Measurements from ENCODE around the gene GPR17. TPM values are rescaled to one million over a fixed set of nuclear protein-coding genes. Genes with fewer than 3 reads are reported as not detected.

GPR17 gene
- total RNA-seq, 1 donor from 2014 or later: not detected

DNA sequence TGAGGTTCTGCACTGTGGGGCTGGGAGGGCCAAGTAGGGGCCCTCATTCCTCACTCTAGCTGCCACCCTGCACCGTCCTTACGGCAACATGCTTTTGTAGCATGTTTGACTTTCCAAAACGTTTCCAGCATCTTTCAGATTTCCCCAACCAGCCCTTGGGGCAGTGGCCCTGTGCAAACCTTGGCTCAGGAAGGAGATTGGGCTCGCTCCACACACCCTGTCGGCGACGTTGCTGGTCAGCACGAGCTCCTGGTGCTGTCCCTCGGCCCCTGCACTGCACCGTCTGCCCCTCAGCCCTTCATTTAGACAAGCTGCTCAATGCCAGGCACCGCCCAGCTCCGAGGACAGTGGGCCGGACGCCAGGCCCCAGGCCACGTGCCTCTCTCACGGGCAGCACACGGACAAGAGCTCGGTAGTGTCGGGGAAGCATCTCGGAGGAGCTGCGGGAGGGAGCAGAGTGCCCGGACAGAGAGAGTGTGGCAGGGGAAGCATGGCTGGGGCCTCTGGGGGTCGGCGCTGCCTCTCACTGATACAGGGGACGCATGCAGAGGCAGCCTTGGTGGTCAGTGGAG, 6.9 kb downstream of the GPR17 start:
- no peak for DNase-seq (ENCODE audit: low spot score)

DNA sequence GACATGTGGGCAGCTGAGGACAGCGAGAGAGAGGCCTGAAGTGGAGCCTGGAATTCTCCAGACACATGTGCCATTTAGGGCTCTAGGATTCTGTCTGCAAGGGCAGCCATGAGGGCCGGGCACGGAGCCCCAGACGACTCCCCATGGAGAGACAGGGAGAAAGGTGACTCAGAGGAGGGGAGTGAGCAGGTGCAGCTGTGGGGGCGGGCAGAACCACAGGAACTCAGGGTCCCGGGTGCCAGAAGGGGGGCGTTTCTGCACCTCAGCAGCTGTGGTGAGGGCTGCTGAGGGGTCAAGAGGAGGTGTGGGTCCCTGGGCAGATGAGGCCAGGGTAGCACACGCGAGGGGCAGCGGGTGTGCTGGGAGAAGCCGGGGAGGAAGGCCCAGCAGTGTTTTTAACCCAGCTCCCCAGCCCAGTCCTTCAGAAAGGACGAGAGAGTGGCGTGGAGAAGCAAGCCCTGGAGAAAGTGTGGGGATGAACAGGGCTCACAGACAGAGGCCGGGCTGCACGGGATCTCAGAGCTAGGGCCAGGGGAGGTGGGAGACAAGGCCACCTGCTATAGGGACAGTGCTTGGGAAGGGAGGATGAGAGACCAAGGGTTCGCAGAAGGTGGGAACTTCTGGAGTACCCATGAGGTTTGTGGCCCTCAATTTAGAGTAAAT, 7.6 kb downstream of the GPR17 start:
- DNase-seq (ENCODE audit: low spot score): no peak

DNA sequence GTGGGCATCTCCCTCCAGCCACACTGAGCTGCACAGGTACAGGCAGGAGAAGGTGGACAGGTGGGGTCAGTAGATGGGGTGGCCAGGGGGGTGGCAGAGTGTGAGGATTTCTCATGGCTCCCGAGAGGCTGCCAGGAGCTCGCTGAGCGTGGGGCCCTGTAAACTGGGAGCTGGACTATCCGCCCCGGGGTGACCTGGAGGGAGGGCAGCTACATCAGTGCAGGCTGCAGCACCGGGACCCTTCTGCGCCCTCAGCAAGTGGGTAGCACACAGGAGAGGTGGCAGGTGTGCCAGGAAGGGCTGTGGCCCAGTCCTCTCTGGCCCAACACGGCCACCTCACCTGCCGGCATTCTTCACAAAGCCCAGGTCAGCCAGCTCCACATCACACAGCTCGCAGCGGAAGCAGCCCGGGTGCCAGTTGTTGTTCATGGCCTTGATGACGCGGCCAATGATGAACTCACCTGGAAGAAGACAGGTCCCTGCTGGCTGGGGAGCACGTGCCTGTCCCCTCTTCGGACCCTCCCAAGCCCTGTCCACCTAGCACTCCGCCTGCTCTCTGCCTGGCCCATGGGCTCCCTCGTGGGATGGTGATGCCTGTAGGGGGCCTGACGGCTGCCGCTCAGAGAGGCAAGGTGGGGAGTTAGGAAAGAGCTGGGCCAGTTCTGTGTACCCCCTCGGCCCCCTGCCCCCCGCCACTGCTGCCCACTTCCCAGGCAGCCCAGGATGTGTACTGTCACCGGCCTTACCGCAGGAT, 8.3 kb downstream of the GPR17 start:
- DNase-seq (ENCODE audit: low spot score): no peak

DNA sequence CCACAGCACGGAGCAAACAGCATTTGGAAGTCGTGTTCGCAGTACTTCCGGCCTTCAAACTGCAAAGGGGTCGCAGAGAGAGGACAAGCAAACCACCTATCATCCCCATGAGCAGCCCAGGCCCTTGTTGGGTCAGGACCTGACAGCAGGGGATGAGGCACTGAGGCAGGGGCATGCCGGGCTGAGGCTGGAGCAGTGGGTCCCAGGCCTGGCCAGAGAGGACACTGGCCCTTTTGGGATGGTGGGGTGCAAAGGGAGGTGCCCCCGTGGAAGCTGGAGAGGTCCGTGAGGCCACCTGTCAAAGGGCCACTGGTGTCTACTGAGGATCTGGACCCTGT, 8.9 kb downstream of the GPR17 start:
- no peak for DNase-seq (ENCODE audit: low spot score)

DNA sequence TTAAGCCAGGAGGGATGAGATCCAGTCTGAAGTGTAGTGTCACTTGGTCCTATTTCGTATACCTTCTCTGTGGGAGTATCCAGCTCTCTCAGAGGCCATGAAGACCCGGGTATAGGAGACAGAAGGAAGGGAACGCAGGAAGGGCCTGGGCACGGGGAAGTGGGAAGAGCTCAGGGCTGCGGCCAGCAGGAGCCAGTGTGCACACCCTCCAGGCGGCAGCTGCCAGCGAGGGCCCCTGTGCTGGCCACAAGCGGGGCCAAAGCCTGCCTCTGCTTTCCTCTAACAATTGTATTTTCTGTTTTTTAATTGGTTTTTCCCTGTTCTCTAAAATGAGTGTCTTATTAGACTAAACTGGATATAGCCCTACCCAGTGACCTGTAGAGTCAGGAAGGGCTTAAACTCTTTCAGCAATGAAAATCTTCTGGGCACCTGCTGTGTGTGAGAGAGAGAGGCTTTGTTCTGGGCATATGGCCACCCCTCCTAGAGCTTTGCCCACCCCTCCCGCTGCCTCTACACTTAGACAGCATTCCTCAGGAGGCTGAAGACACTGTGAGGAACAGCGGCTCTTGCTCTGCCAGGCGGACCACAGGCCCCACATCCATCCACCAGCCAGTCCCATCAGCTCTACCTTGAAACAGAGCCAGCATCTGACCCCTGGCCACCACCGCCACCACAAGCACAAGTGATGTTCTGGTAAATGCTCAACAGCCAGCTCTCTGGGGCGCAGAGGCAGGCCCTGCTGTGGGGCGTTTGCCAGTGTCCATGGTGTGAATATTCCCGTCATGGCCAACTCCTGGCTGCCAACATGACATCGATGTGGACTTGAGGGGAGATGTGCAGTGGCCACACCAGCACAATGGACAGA, 9.5 kb downstream of the GPR17 start:
- DNase-seq (ENCODE audit: low spot score): no peak

DNA sequence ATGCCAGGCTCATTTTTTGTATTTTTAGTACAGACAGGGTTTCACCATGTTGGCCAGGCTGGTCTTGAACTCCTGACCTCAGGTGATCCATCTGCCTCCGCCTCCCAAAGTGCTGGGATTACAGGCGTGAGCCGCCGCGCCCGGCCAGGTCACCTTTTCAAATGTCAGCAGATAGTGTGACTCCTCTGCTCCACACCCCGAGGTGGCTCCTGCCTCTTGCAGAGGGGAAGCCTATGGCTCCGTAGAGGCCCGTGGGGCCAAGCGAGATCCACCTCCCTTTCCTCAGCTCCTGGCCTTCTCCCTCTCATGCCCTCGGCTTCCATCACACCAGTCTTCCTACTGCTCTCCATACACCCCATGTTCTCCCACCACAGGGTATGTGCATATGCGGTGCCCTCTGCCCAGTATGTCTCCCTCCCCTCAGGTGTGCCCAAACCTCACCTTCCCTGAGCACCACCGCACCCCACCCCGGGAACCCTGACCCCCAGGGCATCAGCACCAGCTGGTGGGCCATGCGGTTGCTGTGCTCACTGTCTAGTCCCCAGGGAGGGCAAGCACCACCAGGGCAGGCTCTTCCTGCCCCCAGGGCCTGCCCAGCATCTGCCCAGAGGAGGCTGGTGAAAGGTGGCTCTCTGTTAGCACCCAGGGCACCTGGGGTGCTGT, 10.7 kb downstream of the GPR17 start:
- DNase-seq (ENCODE audit: low spot score): no peak

DNA sequence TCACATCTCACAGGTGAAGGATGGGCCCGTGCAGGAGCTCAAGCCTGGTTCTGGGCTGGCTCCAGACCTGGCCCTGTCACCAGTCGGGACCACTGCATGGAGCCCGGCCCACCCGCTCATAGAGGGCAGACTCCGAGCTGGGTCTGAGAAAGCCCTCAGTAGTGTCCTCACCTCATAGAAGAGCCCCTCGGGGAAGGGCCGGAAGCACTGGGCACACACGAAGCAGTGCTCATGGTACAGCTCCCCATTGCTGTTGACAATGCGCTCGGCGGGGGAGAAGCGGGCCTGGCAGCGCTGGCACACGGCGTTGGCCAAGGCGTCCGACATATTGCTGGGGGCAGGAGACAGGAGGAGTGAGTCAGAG, 11.3 kb downstream of the GPR17 start:
- no peak for DNase-seq (ENCODE audit: low spot score)

DNA sequence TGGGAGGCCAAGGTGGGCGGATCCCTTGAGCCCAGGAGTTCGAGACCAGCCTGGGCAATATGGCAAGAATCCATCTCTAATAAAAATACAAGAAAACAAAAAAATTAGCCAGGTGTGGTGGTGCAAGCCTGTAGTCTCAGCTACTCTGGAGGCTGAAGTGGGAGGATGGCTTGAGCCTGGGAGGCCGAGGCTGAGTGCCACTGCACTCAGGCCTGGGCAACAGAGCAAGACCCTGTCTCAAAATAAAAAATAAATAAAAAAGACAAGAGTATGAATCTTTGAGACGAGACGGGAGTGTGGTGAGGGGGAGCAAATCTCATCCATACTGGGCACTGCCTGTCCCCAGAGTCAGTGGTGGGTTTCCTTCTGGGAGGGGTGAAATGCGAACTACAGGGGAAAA, 12.2 kb downstream of the GPR17 start:
- no peak for DNase-seq (ENCODE audit: low spot score)

DNA sequence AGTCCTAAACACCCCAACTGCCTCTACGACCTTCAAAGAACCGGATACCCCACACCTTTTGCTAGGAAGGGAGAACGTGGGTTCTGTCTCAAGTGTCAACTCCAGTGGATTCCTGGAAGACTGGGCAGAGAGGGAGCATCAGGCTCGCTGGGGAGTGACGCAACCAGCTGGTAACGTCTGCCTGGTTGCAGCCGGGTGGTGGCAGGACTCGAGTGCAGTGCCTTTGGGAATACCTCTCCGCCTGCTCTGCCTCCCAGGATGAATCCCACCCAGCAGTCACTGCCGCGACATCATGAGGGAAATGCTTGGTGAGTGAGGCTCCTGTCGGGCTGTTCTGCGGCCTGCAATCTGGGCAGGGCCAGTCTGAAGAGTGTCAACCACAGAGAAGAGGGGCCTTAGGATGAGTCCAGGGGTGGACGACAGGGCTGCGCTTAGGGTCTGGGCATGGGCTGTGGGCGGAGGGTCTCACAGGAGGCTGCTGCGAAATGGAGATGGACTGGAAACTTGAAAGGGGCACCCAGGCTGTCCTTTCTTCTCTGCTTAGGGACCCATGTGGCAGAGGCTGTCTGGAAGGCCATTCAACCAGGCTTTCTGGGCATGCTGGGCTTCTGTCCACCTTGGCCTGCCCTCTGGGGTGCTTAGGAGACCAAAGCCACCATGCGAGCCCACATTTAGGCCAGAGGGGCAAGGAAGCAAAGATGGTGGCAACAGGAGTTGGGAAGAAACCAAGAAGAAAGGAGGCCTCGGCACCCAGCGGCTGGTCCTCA, 12.9 kb downstream of the GPR17 start:
- no peak for DNase-seq (ENCODE audit: low spot score)

DNA sequence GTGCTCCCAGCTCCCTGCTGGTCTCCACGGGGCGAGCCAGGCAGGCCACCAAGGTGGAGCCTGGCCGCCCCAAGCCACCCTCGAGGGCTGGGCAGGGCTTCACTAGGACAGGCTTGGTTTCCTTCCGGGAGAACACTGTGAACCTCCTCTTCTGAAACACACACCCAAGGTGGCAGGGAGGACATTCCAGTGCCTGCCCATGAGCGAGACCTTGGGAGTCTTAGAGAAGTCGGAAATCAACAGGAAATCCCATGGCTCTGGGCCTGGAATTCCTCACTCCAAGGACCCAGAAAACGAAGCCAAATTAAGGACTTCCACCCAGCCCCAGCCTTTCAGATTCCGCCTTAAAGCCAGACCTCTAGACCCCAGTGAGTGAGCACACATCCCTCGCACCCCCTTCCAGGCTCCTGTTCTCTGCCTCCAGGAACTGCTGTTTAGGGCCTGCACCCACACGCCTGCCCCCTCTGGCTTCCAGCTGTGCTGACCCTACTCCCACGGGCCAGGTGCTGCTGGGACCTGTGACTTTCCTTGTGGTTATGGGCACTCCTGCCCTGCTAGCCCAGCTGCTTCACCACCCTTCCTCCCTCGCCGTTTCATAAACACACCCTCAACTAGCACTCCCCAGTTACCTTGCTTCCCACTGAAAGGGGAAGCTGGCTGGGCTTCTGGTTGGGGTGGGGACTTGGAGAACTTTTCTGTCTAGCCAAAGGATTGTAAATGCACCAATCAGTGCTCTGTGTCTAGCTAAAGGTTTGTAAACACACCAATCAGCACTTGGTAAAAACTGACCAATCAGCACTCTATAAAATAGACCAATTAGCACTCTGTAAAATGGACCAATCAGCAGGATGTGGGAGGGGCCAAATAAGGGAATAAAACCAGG, 13.7 kb downstream of the GPR17 start:
- no peak for DNase-seq (ENCODE audit: low spot score)

DNA sequence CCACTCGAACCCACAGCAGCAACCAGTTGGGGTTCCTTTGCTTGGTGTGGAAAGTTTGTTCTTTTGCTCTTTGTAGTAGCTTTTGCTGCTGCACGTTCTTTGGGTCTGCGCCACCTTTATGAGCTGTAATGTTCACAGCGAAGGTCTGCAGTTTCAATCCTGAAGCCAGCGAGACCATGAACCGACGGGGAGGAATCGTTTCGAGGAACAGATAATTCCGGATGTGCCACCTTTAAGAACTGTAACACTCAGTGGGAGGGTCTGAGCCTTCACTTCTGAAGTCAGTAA, 14.3 kb downstream of the GPR17 start:
- no peak for DNase-seq (ENCODE audit: low spot score)

DNA sequence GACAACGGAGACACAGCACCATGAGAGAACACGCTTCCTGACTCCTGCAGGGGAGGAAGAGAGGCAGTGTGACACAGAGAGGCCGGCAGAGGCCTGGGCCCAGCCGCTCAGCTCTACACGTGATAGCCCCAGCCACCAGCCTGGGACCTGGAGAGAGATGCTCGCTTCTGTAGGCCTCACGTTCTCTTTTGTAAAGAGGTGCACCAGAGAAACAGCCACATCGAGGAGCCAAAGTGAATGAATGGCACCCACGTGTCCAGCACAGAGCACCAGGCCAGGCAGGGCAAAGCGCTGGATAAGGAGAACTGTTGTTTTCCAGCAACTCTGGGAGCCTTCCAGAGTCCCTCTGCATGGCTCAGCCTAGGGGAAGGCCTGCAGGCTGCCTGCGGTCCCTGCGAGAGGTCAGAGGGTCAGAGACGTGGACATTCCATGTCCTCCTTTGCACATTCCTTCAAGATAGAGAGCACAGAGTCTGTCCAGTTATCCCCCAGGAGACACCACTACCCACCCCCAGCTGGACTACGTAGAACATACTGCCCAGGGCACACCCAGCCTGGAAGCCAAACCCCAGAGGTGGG, 15.2 kb downstream of the GPR17 start:
- DNase-seq (ENCODE audit: low spot score): no peak

DNA sequence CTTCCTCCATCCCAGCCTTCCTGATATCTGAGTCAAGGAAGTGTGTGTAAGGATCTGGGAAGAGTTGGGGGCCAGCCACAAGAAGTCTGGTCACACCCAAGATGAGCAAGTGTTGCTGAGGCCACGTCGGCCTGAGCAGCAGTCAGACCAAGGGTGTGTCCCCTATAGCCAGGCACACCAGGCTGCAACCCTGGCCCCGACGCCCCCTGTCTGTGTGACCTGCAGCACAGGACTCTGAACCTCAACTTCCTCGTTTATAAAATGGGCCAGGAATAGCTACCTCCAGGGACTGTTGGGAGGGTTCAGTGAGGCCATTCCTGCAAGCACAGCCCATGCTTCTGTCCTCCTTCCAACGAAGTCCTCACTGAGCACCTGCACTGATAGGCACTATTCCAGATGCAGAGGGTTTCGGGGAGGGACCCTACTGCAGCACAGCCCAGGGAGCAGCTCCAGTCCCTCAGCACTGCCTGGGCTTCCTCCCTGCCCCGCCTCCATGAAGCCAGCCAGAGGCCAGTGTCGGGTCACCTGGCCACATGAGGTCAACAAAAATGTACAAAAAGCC, 16.1 kb downstream of the GPR17 start:
- no peak for DNase-seq (ENCODE audit: low spot score)

DNA sequence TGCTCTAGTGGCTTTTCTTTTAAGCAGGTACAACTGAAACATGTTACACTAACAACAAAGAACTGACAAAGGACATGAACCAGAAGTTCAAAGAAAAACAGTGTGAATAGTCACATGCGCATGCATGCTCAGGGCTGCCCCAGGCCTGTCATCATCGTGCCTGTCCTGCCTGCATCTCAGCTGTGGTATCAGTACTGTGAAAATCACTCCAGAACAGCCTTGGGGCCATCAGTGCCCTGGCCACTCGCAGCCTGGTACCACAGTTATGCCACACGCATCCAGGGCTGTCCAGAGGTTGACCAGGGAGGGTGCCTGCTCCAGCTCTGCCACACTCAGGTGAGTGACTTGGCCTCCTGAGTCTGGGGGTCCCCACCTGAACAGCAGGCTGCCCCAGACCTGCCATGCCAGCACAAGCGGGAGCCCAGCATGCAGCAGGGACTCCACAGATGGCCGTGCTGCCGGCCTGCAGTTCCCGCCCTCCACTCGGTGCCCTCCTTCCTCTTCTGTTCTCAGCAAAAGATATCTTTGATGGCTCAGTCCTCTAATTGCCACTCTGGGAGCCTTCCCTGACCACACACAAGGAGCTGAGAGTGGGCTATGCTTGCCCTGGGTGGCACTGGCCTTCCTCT, 17.1 kb downstream of the GPR17 start:
- DNase-seq (ENCODE audit: low spot score): peak; percentile 81

DNA sequence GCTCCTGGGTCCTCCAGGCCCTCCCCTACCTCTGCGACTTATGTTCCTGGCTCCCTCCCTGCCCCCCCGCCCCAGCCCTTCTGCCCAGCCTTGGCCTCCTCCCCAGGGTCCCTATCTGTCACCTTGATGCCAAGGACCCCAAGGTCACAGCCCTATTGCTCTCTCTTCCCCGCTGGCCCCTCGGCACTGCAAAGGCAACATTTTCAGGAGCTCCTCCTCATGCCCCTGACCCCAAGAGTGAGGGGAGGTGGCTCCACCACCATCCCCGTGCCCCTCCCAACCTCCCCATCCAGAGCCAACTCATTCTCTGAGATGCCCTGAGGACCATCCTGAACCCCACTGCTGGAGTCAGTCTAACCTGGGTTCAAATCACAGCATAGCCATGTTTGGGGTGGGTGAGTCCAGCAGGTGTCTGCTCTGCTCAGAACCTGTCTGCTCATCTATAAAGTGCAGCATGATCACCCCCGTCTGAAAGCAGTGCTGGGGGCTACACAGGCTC, 17.7 kb downstream of the GPR17 start:
- peak; percentile 59 for DNase-seq (ENCODE audit: low spot score)

DNA sequence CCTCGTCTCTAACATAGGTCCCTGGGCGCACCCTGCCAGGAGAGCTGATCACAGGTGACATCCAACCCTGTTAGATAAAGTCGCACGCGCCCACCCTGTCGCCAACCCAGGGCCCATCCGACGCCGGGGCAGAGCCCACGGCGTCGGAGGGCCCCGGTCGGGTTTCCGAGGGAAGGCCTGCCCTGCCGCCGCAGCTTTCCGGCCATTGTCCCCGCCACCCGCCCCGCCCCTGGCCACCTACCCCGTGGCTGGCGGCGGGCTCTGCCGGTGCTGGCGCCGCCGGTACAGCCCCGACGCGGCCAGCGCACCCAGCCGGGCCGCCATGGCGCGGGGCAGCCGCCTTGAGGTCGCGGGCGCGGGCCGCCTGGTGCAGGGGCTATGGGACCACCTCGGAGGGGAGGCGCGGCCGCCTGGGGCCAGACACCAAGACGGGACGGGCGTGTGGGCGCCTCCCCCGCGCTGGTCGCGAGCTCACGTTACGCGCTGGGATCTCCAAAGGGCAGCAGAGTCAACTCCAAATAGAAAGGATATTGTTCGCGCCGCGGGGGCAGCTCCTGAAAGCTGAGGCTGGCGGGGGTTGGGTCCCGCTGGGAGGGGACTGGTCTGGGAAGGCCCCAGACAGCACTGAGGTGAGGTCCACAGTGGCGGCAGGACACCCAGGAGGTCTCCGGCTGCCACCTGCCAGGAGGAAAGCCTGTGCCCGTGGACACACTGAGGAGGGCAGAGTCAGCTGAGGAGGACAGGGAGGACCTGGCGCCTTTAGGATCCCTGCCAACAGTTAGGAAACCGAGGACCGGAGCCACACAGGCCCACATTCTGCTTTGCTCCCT, 18.3 kb downstream of the GPR17 start:
- DNase-seq (ENCODE audit: low spot score): peak; percentile 84

DNA sequence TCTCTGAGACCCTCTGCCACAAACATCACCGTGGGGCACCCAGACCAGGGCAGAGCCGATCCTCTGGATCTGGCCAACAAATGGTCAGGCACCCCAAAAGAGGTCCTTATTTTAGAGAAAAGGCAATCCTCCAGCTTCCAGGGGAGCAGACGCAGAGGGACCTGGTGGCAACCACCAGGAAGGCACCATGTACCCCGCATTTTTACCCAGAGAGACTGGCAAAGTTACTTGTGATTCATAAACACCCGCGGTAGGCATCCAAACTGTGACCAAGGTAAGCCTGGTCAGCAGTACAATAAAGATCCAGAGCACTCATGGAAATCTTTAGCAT, 18.9 kb downstream of the GPR17 start:
- DNase-seq (ENCODE audit: low spot score): peak; percentile 69

Measured in mesenteric fat pad (tissue), 1 donor.